HG02870 (cell line): ENCODE measurements around the gene CENPV.
"Not testable (repeated sequence)": the region's sequence is repeated elsewhere in the genome, so short reads cannot be mapped to it uniquely, and the experiment has no call there.

ENCODE experiments used
- ATAC-seq: cut with Tn5 transposase; IDR thresholded peaks from one replicate; pipeline ENCODE4 v1.9.1; 2021; ENCODE audit warnings: mild to moderate bottlenecking, moderate library complexity; ENCODE audit not compliant: unreplicated experiment

CENPV gene

GRCh38 chr17:16314859-16315258 is 38.4 kb downstream of the CENPV start:
- ATAC-seq, result no peak

GRCh38 chr17:16314189-16314588 is 39.1 kb downstream of the CENPV start:
- no peak for ATAC-seq

GRCh38 chr17:16313139-16314090 is 39.9 kb downstream of the CENPV start:
- no peak for ATAC-seq

GRCh38 chr17:16312061-16312460 is 41.2 kb downstream of the CENPV start:
- ATAC-seq, result not testable (repeated sequence)

GRCh38 chr17:16306211-16306610 is 47.1 kb downstream of the CENPV start:
- ATAC-seq, result no peak

GRCh38 chr17:16304830-16305229 is 48.4 kb downstream of the CENPV start:
- no peak for ATAC-seq

GRCh38 chr17:16302856-16303255 is 50.4 kb downstream of the CENPV start:
- no peak for ATAC-seq

- ATAC-seq, result no peak
Measured at GRCh38 chr17:16301963-16302855, 51.1 kb downstream of the CENPV start.

GRCh38 chr17:16300554-16300953 is 52.7 kb downstream of the CENPV start:
- ATAC-seq, result no peak

- ATAC-seq, result no peak
Measured at GRCh38 chr17:16298140-16298662, 55.1 kb downstream of the CENPV start.

GRCh38 chr17:16297367-16298139 is 55.7 kb downstream of the CENPV start:
- ATAC-seq, result no peak

- not testable (repeated sequence) for ATAC-seq
Measured at GRCh38 chr17:16296072-16296471, 57.2 kb downstream of the CENPV start.

- no peak for ATAC-seq
Measured at GRCh38 chr17:16294560-16294959, 58.7 kb downstream of the CENPV start.

GRCh38 chr17:16293931-16294330 is 59.3 kb downstream of the CENPV start:
- ATAC-seq, result no peak
